Muscle of leg (tissue), 11 donors: ENCODE data around the gene MGAT5. TPM values are rescaled to one million over a fixed set of nuclear protein-coding genes. Genes with fewer than 3 reads are reported as not detected.

Experiments used
- DNase-seq: peaks from one replicate; pipeline ENCODE4 v3.0.0; 2013
- H3K27ac ChIP-seq: one replicate; pipeline ENCODE4 v1.5.1; 2013; ENCODE audit warnings: mild to moderate bottlenecking, low read length, control low read depth
- H3K27me3 ChIP-seq: one replicate; pipeline ENCODE4 v1.6.1; 2013; ENCODE audit warnings: low read length; ENCODE audit not compliant: control insufficient read depth, insufficient read depth
- H3K36me3 ChIP-seq: one replicate; pipeline ENCODE4 v1.6.1; 2013; ENCODE audit warnings: low read length; ENCODE audit not compliant: control insufficient read depth, insufficient read depth
- H3K4me1 ChIP-seq: one replicate; pipeline ENCODE4 v1.6.1; 2013; ENCODE audit warnings: low read length; ENCODE audit not compliant: control insufficient read depth, insufficient read depth
- H3K4me3 ChIP-seq: one replicate; pipeline ENCODE4 v1.5.1; 2013; ENCODE audit warnings: low read length, control low read depth
- H3K9me3 ChIP-seq: replicated peaks from 2 replicates; pipeline ENCODE4 v1.6.1; 2013; ENCODE audit warnings: low read depth, low read length; ENCODE audit not compliant: control insufficient read depth
- WGBS: methylation state at CpG from one replicate; pipeline ENCODE4 v1.1.5; 2013; ENCODE audit warnings: missing lambda C conversion rate; ENCODE audit not compliant: insufficient coverage; 5-methylcytosine and 5-hydroxymethylcytosine counted together
- polyA plus RNA-seq, 8 donors: library from polyadenylated mRNA; unstranded; fragments of 120-200 nt; gene quantifications; one replicate each; pipeline versions ENCODE4 v1.2.1 to v1.2.3, GENCODE V29; 2013; ENCODE audit warnings: inconsistent platforms in 1 of 8, low replicate concordance in 1 of 8; ENCODE audit not compliant: insufficient read length in 8 of 8, insufficient read depth in 1 of 8
- total RNA-seq: library from RNA; stranded (reverse); fragments of 120-200 nt; gene quantifications from one replicate; pipeline ENCODE4 v1.2.4, GENCODE V29; 2013

The MGAT5 gene
- total and polyA plus RNA-seq, 9 donors: 14.5 to 29.7 (median 23.8) TPM

GRCh38 chr2:134325696-134326095 lies 71.8 kb downstream of the MGAT5 start:
- Histone ChIP-seq H3K27me3 (no peaks in the 10 kb centered on the region), H3K36me3 (no peaks in the 10 kb centered on the region), H3K4me3 (no peak overlapping the region), H3K9me3 (no peaks in the 10 kb centered on the region), H3K4me1 (peaks cover 2% of the 10 kb centered on the region), H3K27ac (no peak overlapping the region)
- no CpG with 5 or more reads among the region's 1 CpG for WGBS
- peak; percentile 50 for DNase-seq

GRCh38 chr2:134327367-134327766 lies 73.5 kb downstream of the MGAT5 start:
- Histone ChIP-seq H3K27ac (no peak overlapping the region), H3K4me1 (no peaks in the 10 kb centered on the region), H3K27me3 (no peaks in the 10 kb centered on the region), H3K9me3 (no peaks in the 10 kb centered on the region), H3K36me3 (no peaks in the 10 kb centered on the region), H3K4me3 (no peak overlapping the region)
- no peak for DNase-seq
- WGBS: no CpG with 5 or more reads among the region's 2 CpGs

GRCh38 chr2:134331081-134331480 lies 77.2 kb downstream of the MGAT5 start:
- WGBS: 93% methylated on average over 3 of the region's 3 CpGs
- Histone ChIP-seq H3K36me3 (no peaks in the 10 kb centered on the region), H3K27me3 (no peaks in the 10 kb centered on the region), H3K9me3 (no peaks in the 10 kb centered on the region), H3K27ac (no peak overlapping the region), H3K4me1 (no peaks in the 10 kb centered on the region), H3K4me3 (no peak overlapping the region)
- no peak for DNase-seq

- Histone ChIP-seq H3K27me3 (no peaks in the 10 kb centered on the region), H3K27ac (no peak overlapping the region), H3K36me3 (no peaks in the 10 kb centered on the region), H3K9me3 (no peaks in the 10 kb centered on the region), H3K4me1 (no peaks in the 10 kb centered on the region), H3K4me3 (no peak overlapping the region)
- DNase-seq: peak; percentile 49
- no CpG with 5 or more reads among the region's 3 CpGs for WGBS
Observed at GRCh38 chr2:134333646-134334189, 79.8 kb downstream of the MGAT5 start.

- 0% methylated on average over 1 of the region's 3 CpGs for WGBS
- no peaks in the 10 kb centered on the region for H3K4me1 ChIP-seq
Observed at GRCh38 chr2:134334542-134335353, 80.9 kb downstream of the MGAT5 start.

GRCh38 chr2:134335601-134336000 lies 81.7 kb downstream of the MGAT5 start:
- Histone ChIP-seq H3K4me1 (no peaks in the 10 kb centered on the region), H3K4me3 (no peak overlapping the region), H3K27ac (no peak overlapping the region), H3K27me3 (no peaks in the 10 kb centered on the region), H3K36me3 (no peaks in the 10 kb centered on the region), H3K9me3 (no peaks in the 10 kb centered on the region)
- DNase-seq: no peak
- no CpG with 5 or more reads among the region's 1 CpG for WGBS

More at GRCh38 chr2:134334542-134335353, 80.9 kb downstream of the MGAT5 start:
- Histone ChIP-seq H3K27me3 (no peaks in the 10 kb centered on the region), H3K27ac (no peak overlapping the region), H3K4me3 (no peak overlapping the region), H3K36me3 (no peaks in the 10 kb centered on the region), H3K9me3 (no peaks in the 10 kb centered on the region)
- DNase-seq: no peak

- H3K36me3 ChIP-seq: no peaks in the 10 kb centered on the region
- H3K9me3 ChIP-seq: no peaks in the 10 kb centered on the region
- no peak overlapping the region for H3K27ac ChIP-seq
- H3K4me3 ChIP-seq: no peak overlapping the region
- H3K27me3 ChIP-seq: no peaks in the 10 kb centered on the region
- no peak for DNase-seq
- no peaks in the 10 kb centered on the region for H3K4me1 ChIP-seq
- 66% methylated on average over 4 of the region's 4 CpGs for WGBS
Observed at GRCh38 chr2:134336352-134336751, 82.5 kb downstream of the MGAT5 start.

- Histone ChIP-seq H3K27ac (no peak overlapping the region), H3K4me3 (no peak overlapping the region)
Observed at GRCh38 chr2:134336921-134337320, 83.0 kb downstream of the MGAT5 start.

GRCh38 chr2:134337631-134338030 lies 83.8 kb downstream of the MGAT5 start:
- H3K4me3 ChIP-seq: no peak overlapping the region
- no peak overlapping the region for H3K27ac ChIP-seq
- H3K4me1 ChIP-seq: no peaks in the 10 kb centered on the region

More at GRCh38 chr2:134336921-134337320, 83.0 kb downstream of the MGAT5 start:
- no peaks in the 10 kb centered on the region for H3K9me3 ChIP-seq
- DNase-seq: no peak
- no peaks in the 10 kb centered on the region for H3K36me3 ChIP-seq
- H3K4me1 ChIP-seq: no peaks in the 10 kb centered on the region
- no peaks in the 10 kb centered on the region for H3K27me3 ChIP-seq
- 83% methylated on average over 2 of the region's 3 CpGs for WGBS

GRCh38 chr2:134338208-134338607 lies 84.3 kb downstream of the MGAT5 start:
- WGBS: 65% methylated on average over 5 of the region's 8 CpGs
- Histone ChIP-seq H3K36me3 (peaks cover 5% of the 10 kb centered on the region), H3K4me1 (no peaks in the 10 kb centered on the region), H3K9me3 (no peaks in the 10 kb centered on the region), H3K27me3 (no peaks in the 10 kb centered on the region), H3K27ac (no peak overlapping the region), H3K4me3 (no peak overlapping the region)
- DNase-seq: peak; percentile 53

More at GRCh38 chr2:134337631-134338030, 83.8 kb downstream of the MGAT5 start:
- peak; percentile 78 for DNase-seq
- no CpG with 5 or more reads among the region's 1 CpG for WGBS
- Histone ChIP-seq H3K36me3 (peaks cover 5% of the 10 kb centered on the region), H3K9me3 (no peaks in the 10 kb centered on the region), H3K27me3 (no peaks in the 10 kb centered on the region)
